K562 (cell line): ENCODE results near the gene FUNDC1. TPM values are rescaled to one million over a fixed set of nuclear protein-coding genes. Genes with fewer than 3 reads are reported as not detected.

Experiments
- ATF3 ChIP-seq, 2 experiments: fragments of 450-650 bp in 1 of 2; sonication (generic) in 1 of 2; formaldehyde crosslinking in 1 of 2; IDR thresholded peaks in 1 of 2; conservative IDR thresholded peaks in 1 of 2; 2 replicates each; pipeline versions ENCODE4 v1.6.1 to v1.8.1; 2016 to 2023; ENCODE audit warnings: mild to moderate bottlenecking in 2 of 2, moderate library complexity in 2 of 2, inconsistent platforms in 1 of 2, missing genetic modification reagents in 1 of 2
- BHLHE40 ChIP-seq: IDR thresholded peaks from 2 replicates; pipeline ENCODE4 v1.6.1; 2011; ENCODE audit warnings: low read length, improper control_type of control experiment
- CEBPG ChIP-seq, 3 experiments: fragments of 200-800 bp in 1 of 3; sonication (Bioruptor generic) in 1 of 3; sonication (generic) in 1 of 3; formaldehyde crosslinking in 1 of 3; IDR thresholded peaks in 2 of 3; conservative IDR thresholded peaks in 1 of 3; 2 replicates each; pipeline versions ENCODE4 v1.6.1 to v1.8.0; 2016 to 2022; ENCODE audit warnings: missing compliant biosample characterization in 2 of 3, missing genetic modification characterization in 2 of 3, mild to moderate bottlenecking in 1 of 3, missing genetic modification reagents in 1 of 3
- ELF2 ChIP-seq: fragments of 250-450 bp; sonication (Bioruptor Pico); IDR thresholded peaks from 2 replicates; pipeline ENCODE4 v1.5.0; 2021; ENCODE audit warnings: mild to moderate bottlenecking
- EWSR1 ChIP-seq: fragments of 450-650 bp; IDR thresholded peaks from 2 replicates; pipeline ENCODE4 v1.6.1; 2018; ENCODE audit warnings: borderline replicate concordance, mild to moderate bottlenecking, low read depth, moderate library complexity; ENCODE audit not compliant: partially characterized antibody
- HSF4 ChIP-seq: fragments of 250-450 bp; sonication (Bioruptor Pico); IDR thresholded peaks from 2 replicates; pipeline ENCODE4 v2.1.2; 2022; ENCODE audit warnings: mild to moderate bottlenecking, moderate library complexity, borderline replicate concordance
- JUN ChIP-seq, 2 experiments: sonication (generic) in 1 of 2; formaldehyde crosslinking in 1 of 2; IDR thresholded peaks; 2 replicates each; pipeline versions ENCODE4 v1.6.1 to v1.8.0; 2012 to 2022; ENCODE audit warnings: borderline replicate concordance in 2 of 2, mild to moderate bottlenecking in 2 of 2, improper control_type of control experiment in 1 of 2, low read depth in 1 of 2, low read length in 1 of 2, missing genetic modification reagents in 1 of 2
- MEIS2 ChIP-seq: fragments of 450-650 bp; IDR thresholded peaks from 2 replicates; pipeline ENCODE4 v1.6.1; 2014; ENCODE audit warnings: mild to moderate bottlenecking; ENCODE audit not compliant: partially characterized antibody
- NKRF ChIP-seq: fragments of 450-650 bp; IDR thresholded peaks from 2 replicates; pipeline ENCODE4 v1.6.1; 2016; ENCODE audit warnings: borderline replicate concordance
- POLR2G ChIP-seq: fragments of 200-400 bp; formaldehyde crosslinking; IDR thresholded peaks from 2 replicates; pipeline ENCODE4 v1.6.1; 2017; ENCODE audit warnings: low read depth, mild to moderate bottlenecking, antibody characterized with exemption, low read length, moderate library complexity
- SIN3A ChIP-seq, 2 experiments: fragments of 150-350 bp in 1 of 2; IDR thresholded peaks; 2 replicates each; pipeline ENCODE4 v1.6.1; 2011 to 2016; ENCODE audit warnings: borderline replicate concordance in 2 of 2, low read depth in 2 of 2, low read length in 2 of 2, mild to moderate bottlenecking in 2 of 2, moderate library complexity in 2 of 2; ENCODE audit not compliant: control insufficient read depth in 1 of 2
- TCF7L2 ChIP-seq: fragments of 150-350 bp; IDR thresholded peaks from 2 replicates; pipeline ENCODE4 v1.6.1; 2016; ENCODE audit warnings: low read depth, mild to moderate bottlenecking, low read length, moderate library complexity
- TOE1 ChIP-seq, 2 experiments: fragments of 450-650 bp in 1 of 2; sonication (generic) in 1 of 2; formaldehyde crosslinking in 1 of 2; IDR thresholded peaks; 2 replicates each; pipeline versions ENCODE4 v1.7.1 to v1.8.0; 2016 to 2022; ENCODE audit warnings: borderline replicate concordance in 2 of 2, mild to moderate bottlenecking in 2 of 2, antibody characterized with exemption in 1 of 2, inconsistent platforms in 1 of 2, low read depth in 1 of 2, missing genetic modification reagents in 1 of 2, moderate library complexity in 1 of 2
- U2AF2 ChIP-seq: fragments of 200-400 bp; formaldehyde crosslinking; optimal IDR thresholded peaks from 2 replicates; pipeline ENCODE3; 2017; ENCODE audit warnings: low read depth, mild to moderate bottlenecking, low read length
- ZHX1 ChIP-seq: fragments of 150-350 bp; conservative IDR thresholded peaks from 2 replicates; pipeline ENCODE4 v1.6.1; 2014; ENCODE audit warnings: low read length
- ZNF140 ChIP-seq: fragments of 250-450 bp; sonication (Bioruptor Pico); IDR thresholded peaks from 2 replicates; pipeline ENCODE4 v1.8.0; 2021; ENCODE audit warnings: moderate library complexity, mild to moderate bottlenecking, inconsistent platforms
- ZNF436 ChIP-seq: fragments of 250-450, 450-650 bp; sonication (Bioruptor Pico); formaldehyde crosslinking; IDR thresholded peaks from 2 replicates; pipeline ENCODE4 v1.7.0; 2020; ENCODE audit warnings: mild to moderate bottlenecking
- polyA plus RNA-seq, 8 experiments: library from polyadenylated mRNA; depleted of rRNA in 4 of 8; stranded (reverse) in 5 of 8; unstranded in 3 of 8; fragments of >200 nt; fragmentation: Nextera tagmentation in 2 of 8; fragmentation: Illumina TruSeq in 1 of 8; extraction: Ambion mirVana in 2 of 8; extraction: Trizol in 1 of 8; gene quantifications; 2 replicates each; pipeline versions ENCODE4 v1.2.1 to v1.2.3, GENCODE V29; 2011 to 2014; ENCODE audit warnings: inconsistent platforms in 1 of 8, missing spikeins in 1 of 8
- total RNA-seq, 7 experiments: library from RNA; depleted of rRNA in 6 of 7; stranded (reverse); fragments of >200 nt in 6 of 7; fragmentation: Illumina TruSeq in 2 of 7; extraction: Trizol in 2 of 7; gene quantifications; 2 replicates each; pipeline versions ENCODE4 v1.2.1 to v1.2.3, GENCODE V29; 2011 to 2021; ENCODE audit warnings: low replicate concordance in 1 of 7
- TF ChIP-seq, protein P1 (sequence below): fragments of 250-450 bp; sonication (Bioruptor Pico); IDR thresholded peaks from 2 replicates; pipeline ENCODE4 v1.8.0; 2021; ENCODE audit warnings: moderate library complexity, mild to moderate bottlenecking, inconsistent platforms

Gene FUNDC1
- total and polyA plus RNA-seq, 9 of the 15 experiments (the other 6 are each of a cell fraction or from before 2014, with no cell fraction given): 15.6 to 59.1 (median 29.3) TPM

DNA sequence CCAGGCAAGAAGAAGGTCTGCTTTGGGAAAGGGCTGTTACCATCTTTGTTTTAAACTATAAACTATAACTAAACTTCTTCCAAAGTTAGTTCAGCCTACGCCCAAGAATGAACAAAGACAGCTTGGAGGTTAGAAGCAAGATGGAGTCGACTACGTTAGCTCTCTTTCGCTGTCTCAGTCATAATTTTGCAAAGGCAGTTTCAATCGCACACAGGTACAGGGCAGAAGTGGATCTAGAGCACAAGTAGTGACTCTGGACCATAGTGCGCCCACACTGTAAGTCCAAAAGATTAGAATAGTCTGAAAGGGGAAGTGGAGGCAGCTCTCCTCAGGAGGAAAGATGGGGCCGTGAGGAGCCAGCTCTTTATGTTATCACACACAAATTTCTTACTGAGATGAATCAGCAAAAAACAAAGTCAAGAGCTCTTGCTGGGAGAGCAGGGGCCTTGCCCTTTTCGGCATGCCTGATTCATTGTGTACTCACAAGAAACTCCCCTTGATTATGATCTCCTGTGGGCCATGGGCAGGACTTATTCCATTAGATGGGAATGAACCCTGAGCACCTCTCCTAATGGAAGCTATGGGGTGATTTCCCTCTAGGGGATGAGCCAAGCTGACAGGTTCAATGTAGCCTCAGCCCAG is 58.6 kb downstream of the FUNDC1 start (continued):
- TF ChIP-seq ZHX1 (no peak), TCF7L2 (no peak), BHLHE40 (peak; percentile 23; the same call in 1 of the 2 replicates), NKRF (no peak), SIN3A (IDR thresholded peaks at IDR 0.05; ENCODE audit: borderline replicate concordance in 2 of 2, control insufficient read depth in 1 of 2, low read depth in 2 of 2, low read length in 2 of 2) (no peak), POLR2G (no peak), HSF4 (CRISPR knock-in tag) (peak; percentile 88; the same call in 1 of the 2 replicates), CEBPG (CRISPR knock-in tag; IDR thresholded peaks at IDR 0.05) (no peak), CEBPG (tag; conservative IDR thresholded peaks at IDR 0.05 in 1 of 2, IDR thresholded peaks at IDR 0.05 in 1 of 2) (no peak), ZNF436 (no peak), ELF2 (CRISPR knock-in tag) (0 out of 2 replicates have a peak, but pooled peaks have one; percentile 19), TOE1 (IDR thresholded peaks at IDR 0.05; ENCODE audit: borderline replicate concordance) (no peak), TOE1 (CRISPR knock-in tag; IDR thresholded peaks at IDR 0.05; ENCODE audit: borderline replicate concordance, low read depth) (no peak), JUN (IDR thresholded peaks at IDR 0.05; ENCODE audit: borderline replicate concordance, low read depth, low read length) (no peak), JUN (CRISPR knock-in tag; IDR thresholded peaks at IDR 0.05; ENCODE audit: borderline replicate concordance) (no peak), MEIS2 (no peak), ZNF140 (CRISPR knock-in tag) (no peak), EWSR1 (no peak), U2AF2 (no peak), ATF3 (IDR thresholded peaks at IDR 0.05) (no peak), ATF3 (CRISPR knock-in tag; conservative IDR thresholded peaks at IDR 0.05) (no peak)
- TF ChIP-seq, protein P1, sequence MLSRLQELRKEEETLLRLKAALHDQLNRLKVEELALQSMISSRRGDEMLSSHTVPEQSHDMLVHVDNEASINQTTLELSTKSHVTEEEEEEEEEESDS (CRISPR knock-in tag): no peak
